22Rv1 (cell line): Measurements from ENCODE around the gene CTNNA3.

ENCODE experiments used
- CTCF ChIP-seq: fragments of 450-650 bp; IDR thresholded peaks from 2 replicates; pipeline ENCODE4 v1.5.1; 2017; ENCODE audit warnings: mild to moderate bottlenecking
- ZFX ChIP-seq: fragments of 450-650 bp; IDR thresholded peaks from 2 replicates; pipeline ENCODE4 v1.6.1; 2017; ENCODE audit warnings: antibody characterized with exemption, borderline replicate concordance

- TF ChIP-seq CTCF (no peak), ZFX (no peak)
These were observed 1342.6 kb downstream of the CTNNA3 start for GRCh38 chr10:66353422-66353821.
